Gastrocnemius medialis (tissue), 4 donors: ENCODE data around the gene CLPTM1L. TPM values are rescaled to one million over a fixed set of nuclear protein-coding genes. Genes with fewer than 3 reads are reported as not detected.

Experiments used
- ATAC-seq, 2 donors: fragments of 150-250 bp; one replicate each; pipeline ENCODE4 v1.9.1; 2016
- DNase-seq, 2 donors: peaks; one replicate each; pipeline ENCODE4 v3.0.0-alpha.2; 2019
- H3K27ac ChIP-seq, 4 donors: fragments of 200-600 bp; sonication (generic); 1 replicate in 1 of 4; 2 replicates in 3 of 4; pipeline ENCODE4 v1.5.1; 2016 to 2018; ENCODE audit warnings: mild to moderate bottlenecking in 2 of 4, moderate library complexity in 1 of 4
- H3K27me3 ChIP-seq, 3 donors: fragments of 200-600 bp; sonication (generic) in 2 of 3; 1 replicate in 1 of 3; 2 replicates in 2 of 3; pipeline versions ENCODE4 v1.5.1 to v1.6.0; 2016 to 2019; ENCODE audit warnings: mild to moderate bottlenecking in 1 of 3, moderate library complexity in 1 of 3
- H3K36me3 ChIP-seq, 2 donors: fragments of 200-600 bp; sonication (generic) in 1 of 2; one replicate each; pipeline ENCODE4 v1.5.1; 2017 to 2018
- H3K4me1 ChIP-seq, 2 donors: fragments of 200-600 bp; sonication (generic) in 1 of 2; one replicate each; pipeline ENCODE4 v1.5.1; 2016 to 2017; ENCODE audit warnings: mild to moderate bottlenecking in 2 of 2
- H3K4me3 ChIP-seq, 4 donors: fragments of 200-600 bp; sonication (generic) in 3 of 4; 1 replicate in 1 of 4; 2 replicates in 3 of 4; pipeline ENCODE4 v1.5.1; 2016 to 2019; ENCODE audit warnings: mild to moderate bottlenecking in 2 of 4
- H3K9me3 ChIP-seq, 3 donors: fragments of 200-600 bp; sonication (generic) in 2 of 3; 1 replicate in 1 of 3; 2 replicates in 2 of 3; pipeline ENCODE4 v1.5.1; 2016 to 2019
- POLR2A ChIP-seq, 2 donors: fragments of 450-650 bp; IDR thresholded peaks; one replicate each; pipeline ENCODE4 v1.6.1; 2017; ENCODE audit warnings: antibody characterized with exemption in 2 of 2, mild to moderate bottlenecking in 2 of 2, moderate library complexity in 2 of 2
- in situ Hi-C, 4 donors: fragments of 200-750 bp; cut with MboI; loops; one replicate each; pipeline versions ENCODE4 v1.15.0 to v1.8.0; 2017; ENCODE audit warnings: low sequenced_read_pairs in 4 of 4
- intact Hi-C: fragments of 100-400 bp; cut with DNase I; formaldehyde crosslinking; loops from one replicate; pipeline ENCODE4 v1.15.1; 2023; ENCODE audit warnings: low total_unique reads
- total RNA-seq, 4 donors: library from RNA; depleted of rRNA; stranded (reverse); fragments of >200 nt; gene quantifications; one replicate each; pipeline versions ENCODE4 v1.1.0 to v1.2.3, GENCODE V29; 2016
- TF ChIP-seq, protein P1 (sequence below), 5 experiments: fragments of 450-650 bp in 3 of 5; fragments of 200-600 bp in 2 of 5; sonication (generic) in 2 of 5; IDR thresholded peaks in 4 of 5; conservative IDR thresholded peaks in 1 of 5; 1 replicate in 4 of 5; 2 replicates in 1 of 5; pipeline ENCODE4 v1.5.1; 2016 to 2019; ENCODE audit warnings: antibody characterized with exemption in 5 of 5, mild to moderate bottlenecking in 3 of 5, moderate library complexity in 3 of 5

The CLPTM1L gene
- total RNA-seq, 4 donors from 2014 or later: 29.4 to 41.0 (median 36.8) TPM

DNA sequence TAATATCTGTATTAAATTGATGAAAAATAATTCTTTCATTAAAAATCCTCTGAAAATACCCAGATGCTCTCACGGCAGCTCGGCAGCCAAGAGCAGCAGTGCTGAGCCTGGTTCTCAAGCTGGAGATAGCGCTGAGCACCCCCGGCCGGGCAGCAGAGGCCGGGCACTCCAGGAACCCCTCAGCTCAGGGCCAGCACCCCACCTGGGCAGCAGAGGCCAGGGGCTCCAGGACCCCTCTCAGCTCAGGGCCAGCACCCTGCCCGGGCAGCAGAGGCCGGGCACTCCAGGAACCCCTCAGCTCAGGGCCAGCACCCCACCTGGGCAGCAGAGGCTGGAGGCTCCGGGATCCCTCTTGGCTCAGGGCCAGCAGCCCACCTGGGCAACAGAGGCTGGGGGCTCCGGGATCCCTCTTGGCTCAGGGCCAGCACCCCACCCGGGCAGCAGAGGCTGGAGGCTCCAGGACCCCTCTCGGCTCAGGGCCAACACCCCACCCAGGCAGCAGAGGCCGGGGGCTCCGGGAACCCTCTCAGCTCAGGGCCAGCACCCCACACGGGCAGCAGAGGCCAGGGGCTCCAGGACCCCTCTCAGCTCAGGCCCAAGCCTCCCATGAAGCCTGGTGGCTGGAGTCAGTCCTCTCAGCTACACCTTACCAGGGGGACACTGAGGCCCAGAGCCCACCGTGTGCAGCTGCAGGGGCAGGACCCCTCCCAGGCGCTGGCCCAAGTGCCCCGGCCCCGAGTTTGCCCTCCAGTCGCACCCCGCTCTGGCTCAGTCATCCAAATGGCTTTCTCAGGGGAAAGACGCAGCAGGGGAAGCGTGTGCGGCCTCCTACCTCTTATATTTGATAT lies 21.7 kb downstream of the CLPTM1L start:
- Histone ChIP-seq H3K9me3 (no peaks in the 10 kb centered on the region), H3K36me3 (peaks cover 0 to 63% of the 10 kb centered on the region in 2 donors), H3K4me3 (no peak overlapping the region), H3K4me1 (peaks cover 7 to 12% of the 10 kb centered on the region in 2 donors), H3K27ac (no peak overlapping the region), H3K27me3 (no peaks in the 10 kb centered on the region)
- in situ Hi-C loops: no loop called here
- intact Hi-C loops: no loop called here
- DNase-seq: no peak
- no peak for ATAC-seq
- no peak for TF ChIP-seq POLR2A (IDR thresholded peaks at IDR 0.05)
- TF ChIP-seq, protein P1, sequence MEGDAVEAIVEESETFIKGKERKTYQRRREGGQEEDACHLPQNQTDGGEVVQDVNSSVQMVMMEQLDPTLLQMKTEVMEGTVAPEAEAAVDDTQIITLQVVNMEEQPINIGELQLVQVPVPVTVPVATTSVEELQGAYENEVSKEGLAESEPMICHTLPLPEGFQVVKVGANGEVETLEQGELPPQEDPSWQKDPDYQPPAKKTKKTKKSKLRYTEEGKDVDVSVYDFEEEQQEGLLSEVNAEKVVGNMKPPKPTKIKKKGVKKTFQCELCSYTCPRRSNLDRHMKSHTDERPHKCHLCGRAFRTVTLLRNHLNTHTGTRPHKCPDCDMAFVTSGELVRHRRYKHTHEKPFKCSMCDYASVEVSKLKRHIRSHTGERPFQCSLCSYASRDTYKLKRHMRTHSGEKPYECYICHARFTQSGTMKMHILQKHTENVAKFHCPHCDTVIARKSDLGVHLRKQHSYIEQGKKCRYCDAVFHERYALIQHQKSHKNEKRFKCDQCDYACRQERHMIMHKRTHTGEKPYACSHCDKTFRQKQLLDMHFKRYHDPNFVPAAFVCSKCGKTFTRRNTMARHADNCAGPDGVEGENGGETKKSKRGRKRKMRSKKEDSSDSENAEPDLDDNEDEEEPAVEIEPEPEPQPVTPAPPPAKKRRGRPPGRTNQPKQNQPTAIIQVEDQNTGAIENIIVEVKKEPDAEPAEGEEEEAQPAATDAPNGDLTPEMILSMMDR (IDR thresholded peaks at IDR 0.05 in 4 of 5, conservative IDR thresholded peaks at IDR 0.05 in 1 of 5): no peak

DNA sequence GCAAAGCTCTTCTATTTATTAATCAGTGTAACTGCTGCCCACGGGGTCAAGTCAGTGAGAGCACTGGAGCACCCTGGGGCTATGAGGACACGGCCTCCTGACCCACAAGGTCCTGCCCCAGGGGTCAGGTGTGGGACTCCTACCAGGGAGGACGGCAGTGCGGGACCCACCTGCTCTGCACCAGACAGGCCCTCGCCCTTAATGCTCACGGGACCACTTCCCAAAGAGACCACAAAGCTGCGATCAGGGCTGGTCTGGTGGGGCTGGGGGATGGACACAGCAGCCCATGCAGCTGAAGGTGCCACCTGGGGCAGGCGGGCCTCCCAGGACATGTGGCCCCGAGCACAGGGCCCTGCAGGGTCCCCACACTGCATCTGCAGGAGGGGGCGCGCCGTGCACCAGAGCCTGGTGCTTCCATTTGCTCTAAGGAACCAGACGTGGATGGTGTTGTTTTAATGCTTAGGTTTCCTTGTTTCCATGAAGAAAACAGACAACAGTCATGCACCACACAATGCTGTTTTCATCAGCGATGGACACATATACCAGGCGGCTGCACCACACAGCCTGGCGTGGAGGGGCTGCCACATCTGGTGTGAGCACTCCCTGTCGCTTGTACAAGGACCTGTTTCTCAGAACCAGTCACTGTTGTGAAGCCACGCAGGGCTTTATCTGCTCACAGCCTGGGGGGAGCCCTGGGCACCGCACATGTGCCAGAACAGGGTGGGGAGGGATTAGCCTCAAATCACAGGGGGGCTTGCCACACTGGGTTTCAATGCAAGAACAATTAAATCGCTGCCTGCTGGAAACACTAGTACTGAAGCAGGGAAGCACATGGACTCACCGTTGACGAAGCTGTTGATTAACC lies 22.6 kb downstream of the CLPTM1L start:
- no peak overlapping the region for H3K4me3 ChIP-seq
- intact Hi-C loops: no loop called here
- no peak overlapping the region for H3K27ac ChIP-seq
- no peaks in the 10 kb centered on the region for H3K27me3 ChIP-seq
- no peaks in the 10 kb centered on the region for H3K9me3 ChIP-seq
- in situ Hi-C loops: no loop called here
- H3K36me3 ChIP-seq: peaks cover 0 to 72% of the 10 kb centered on the region in 2 donors
- ATAC-seq (no peak), DNase-seq (no peak)
- H3K4me1 ChIP-seq: peaks cover 7 to 12% of the 10 kb centered on the region in 2 donors
- TF ChIP-seq, protein P1 (IDR thresholded peaks at IDR 0.05 in 4 of 5, conservative IDR thresholded peaks at IDR 0.05 in 1 of 5): no peak
- no peak for TF ChIP-seq POLR2A (IDR thresholded peaks at IDR 0.05)

DNA sequence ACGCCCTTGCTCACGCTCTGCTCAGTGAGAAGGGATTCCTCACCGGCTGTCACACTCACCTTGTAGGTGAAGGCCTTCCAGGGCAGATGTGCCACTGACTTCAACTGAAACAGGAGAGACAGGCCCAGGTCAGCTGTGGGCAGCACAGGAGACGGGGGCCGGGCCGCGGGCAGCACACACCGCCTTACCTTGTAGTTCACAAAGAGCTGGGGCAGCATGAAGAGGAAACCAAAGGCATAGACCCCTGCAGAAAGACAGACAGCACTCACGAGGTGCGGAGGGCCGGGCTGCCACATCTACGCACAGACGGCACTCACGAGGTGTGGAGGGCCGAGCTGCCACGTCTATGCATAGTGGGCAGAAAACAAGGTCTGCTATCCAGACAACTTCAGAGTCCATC lies 23.3 kb downstream of the CLPTM1L start:
- Histone ChIP-seq H3K36me3 (peaks cover 0 to 76% of the 10 kb centered on the region in 2 donors), H3K27me3 (no peaks in the 10 kb centered on the region), H3K9me3 (no peaks in the 10 kb centered on the region), H3K4me1 (peaks cover 7 to 12% of the 10 kb centered on the region in 2 donors), H3K27ac (no peak overlapping the region), H3K4me3 (no peak overlapping the region)
- intact Hi-C loops: no loop called here
- DNase-seq (no peak), ATAC-seq (no peak)
- in situ Hi-C loops: no loop called here
- TF ChIP-seq POLR2A (IDR thresholded peaks at IDR 0.05): no peak
- TF ChIP-seq, protein P1 (IDR thresholded peaks at IDR 0.05 in 4 of 5, conservative IDR thresholded peaks at IDR 0.05 in 1 of 5): no peak

DNA sequence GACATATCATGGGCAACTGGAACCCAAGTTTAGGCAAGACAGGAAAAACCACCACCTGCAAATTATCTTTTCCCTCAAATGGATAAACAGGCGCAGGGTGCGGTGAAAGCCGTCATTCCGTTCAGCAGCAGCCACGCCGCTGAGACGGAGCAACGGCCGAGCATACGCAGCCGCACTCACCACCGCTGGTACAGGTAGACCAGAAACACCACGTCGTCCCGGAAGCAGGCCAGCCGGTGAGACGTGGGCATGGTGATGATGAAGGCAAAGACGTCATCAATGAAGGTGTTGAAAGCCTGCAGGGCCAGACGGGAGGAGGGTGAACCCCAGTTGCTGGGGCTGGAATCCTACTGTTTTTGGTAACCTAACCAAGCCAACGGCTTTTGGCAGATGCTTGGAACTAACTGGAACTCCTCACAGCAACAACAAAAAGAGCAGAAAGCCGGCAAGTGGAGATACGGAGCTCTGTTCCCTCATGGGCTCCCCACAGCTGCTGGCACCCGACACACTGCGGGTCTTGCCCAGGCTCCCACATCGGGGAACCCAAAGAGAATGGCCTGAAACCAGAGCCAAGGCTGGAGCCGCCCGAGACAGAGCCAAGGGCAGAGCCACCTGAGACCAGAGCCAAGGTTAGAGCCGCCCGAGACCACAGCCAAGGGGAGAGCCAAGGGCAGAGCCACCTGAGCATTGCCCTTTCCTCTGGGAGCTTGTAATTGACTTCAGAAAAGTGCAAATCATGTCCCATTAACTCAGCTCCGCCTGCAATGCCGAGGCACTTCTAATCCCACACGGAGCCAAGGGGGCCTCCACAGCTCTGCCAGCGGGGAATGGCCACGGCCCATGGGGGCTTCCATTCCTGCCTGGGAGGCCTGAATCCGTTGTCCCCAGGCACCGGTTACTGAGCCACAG lies 24.2 kb downstream of the CLPTM1L start:
- H3K27me3 ChIP-seq: no peaks in the 10 kb centered on the region
- no peak for ATAC-seq
- no peak for DNase-seq
- no peak for TF ChIP-seq POLR2A (IDR thresholded peaks at IDR 0.05)
- TF ChIP-seq, protein P1 (IDR thresholded peaks at IDR 0.05 in 4 of 5, conservative IDR thresholded peaks at IDR 0.05 in 1 of 5): no peak
- peaks cover 0 to 76% of the 10 kb centered on the region in 2 donors for H3K36me3 ChIP-seq
- no peak overlapping the region for H3K4me3 ChIP-seq
- H3K27ac ChIP-seq: no peak overlapping the region
- H3K4me1 ChIP-seq: peaks cover 13 to 19% of the 10 kb centered on the region in 2 donors
- H3K9me3 ChIP-seq: no peaks in the 10 kb centered on the region
- intact Hi-C loops: no loop called here
- in situ Hi-C loops: no loop called here
